SKM-1 (cell line): Measurements from ENCODE around the gene NOS1.
"Not testable (repeated sequence)": the region's sequence is repeated elsewhere in the genome, so short reads cannot be mapped to it uniquely, and the experiment has no call there.

Experiments
- DNase-seq: peaks from one replicate; lab custom pipeline; 2025; ENCODE audit not compliant: unreplicated experiment; lab: John Stamatoyannopoulos, UW

Gene NOS1

DNA sequence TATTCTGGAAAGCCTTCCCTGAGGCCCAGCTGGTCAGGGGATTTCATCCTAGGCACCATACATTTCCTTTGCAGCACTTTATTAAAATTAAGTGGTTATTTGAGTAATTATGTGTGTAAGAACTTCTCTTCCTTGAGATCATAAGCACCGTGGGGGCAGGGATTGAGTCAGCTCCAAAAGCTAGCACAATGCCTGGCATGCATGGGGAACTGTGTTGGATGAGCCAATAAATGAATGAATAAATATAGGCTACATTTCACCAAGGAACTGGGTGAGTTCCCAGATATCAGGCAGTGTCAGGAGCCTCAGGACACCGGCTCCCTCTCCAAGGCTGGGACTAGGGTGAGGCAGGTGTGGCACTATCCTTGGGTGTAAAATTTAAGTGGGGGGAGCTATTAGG lies 88.3 kb downstream of the NOS1 start:
- DNase-seq, result no peak

DNA sequence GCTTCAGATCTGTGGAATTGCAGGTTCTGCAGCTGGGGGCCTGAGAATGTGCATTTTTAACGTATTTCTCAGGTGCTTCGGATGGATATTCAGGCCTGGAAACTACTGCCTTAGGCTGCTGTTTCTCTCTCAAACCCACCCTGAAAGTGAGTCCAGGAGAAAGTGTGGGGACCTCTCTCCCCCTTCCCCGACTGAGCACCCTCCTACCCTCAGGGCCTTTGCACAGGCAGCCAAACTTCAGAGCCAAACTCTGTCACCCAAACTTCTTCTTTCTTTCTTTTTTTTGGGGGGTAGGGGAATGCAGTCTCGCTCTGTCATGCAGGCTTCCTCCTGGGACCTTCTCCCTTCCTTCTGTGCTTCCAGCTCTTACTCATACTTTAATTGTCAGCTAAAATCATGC lies 88.7 kb downstream of the NOS1 start:
- DNase-seq, result no peak

GRCh38 chr12:117262749-117263148 lies 98.7 kb downstream of the NOS1 start:
- DNase-seq, result no peak

GRCh38 chr12:117261247-117261646 lies 100.2 kb downstream of the NOS1 start:
- DNase-seq, result no peak

DNA sequence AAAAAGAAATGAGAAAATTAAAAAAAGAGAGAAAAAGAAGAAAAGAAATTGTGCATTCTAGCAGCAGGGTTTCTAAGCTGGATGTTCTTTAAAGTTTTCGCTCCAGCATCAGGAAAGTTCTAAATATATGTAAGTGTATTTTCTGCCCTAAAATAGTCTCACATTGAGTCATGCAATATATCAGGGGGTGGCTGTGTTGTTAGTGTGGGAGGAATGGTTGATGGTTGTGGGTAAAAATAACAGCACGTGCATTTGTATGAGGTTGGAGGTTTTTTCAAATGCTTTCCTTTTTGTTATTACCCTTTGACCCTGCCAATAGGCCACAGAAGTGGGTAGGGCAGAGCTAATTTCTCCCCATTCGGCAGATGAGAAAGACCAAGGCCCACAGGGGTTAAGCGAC lies 106.0 kb downstream of the NOS1 start:
- no peak for DNase-seq

GRCh38 chr12:117243488-117243887 lies 117.9 kb downstream of the NOS1 start:
- DNase-seq, result no peak

- no peak for DNase-seq
These were observed 119.7 kb downstream of the NOS1 start for GRCh38 chr12:117241697-117242096.

DNA sequence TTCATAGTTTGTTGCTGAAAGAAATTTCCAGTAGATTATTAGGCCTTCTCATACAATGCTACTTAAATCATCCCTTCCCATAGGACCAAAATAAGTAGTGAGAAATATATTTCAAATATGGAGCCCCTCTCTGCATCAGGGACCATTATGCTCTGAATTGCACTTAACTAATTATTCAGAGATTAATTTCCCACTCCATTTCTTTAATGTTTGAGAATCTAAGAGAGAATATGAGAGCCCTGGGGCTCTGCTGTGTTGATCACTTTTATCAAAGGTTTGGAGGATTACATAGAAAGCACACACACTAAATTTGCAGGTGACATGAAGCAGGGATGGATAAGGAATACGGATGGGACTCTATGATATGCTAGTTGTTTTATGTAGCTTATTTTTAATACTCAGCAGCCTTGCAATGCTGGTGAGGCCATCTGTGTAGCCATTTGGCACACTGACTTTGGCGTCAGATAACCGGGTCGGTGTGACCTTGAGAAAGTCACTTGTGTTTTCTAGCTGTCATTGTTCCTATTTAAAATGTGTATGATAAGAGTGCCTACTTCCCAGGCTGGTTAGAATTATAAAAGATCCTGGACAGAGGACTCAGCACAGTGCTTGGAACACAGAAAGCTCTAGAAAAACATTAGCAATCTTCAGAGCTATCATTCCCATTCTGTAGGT lies 121.2 kb downstream of the NOS1 start:
- no peak for DNase-seq

- DNase-seq, result no peak
These were observed 124.9 kb downstream of the NOS1 start for GRCh38 chr12:117236456-117237001.

DNA sequence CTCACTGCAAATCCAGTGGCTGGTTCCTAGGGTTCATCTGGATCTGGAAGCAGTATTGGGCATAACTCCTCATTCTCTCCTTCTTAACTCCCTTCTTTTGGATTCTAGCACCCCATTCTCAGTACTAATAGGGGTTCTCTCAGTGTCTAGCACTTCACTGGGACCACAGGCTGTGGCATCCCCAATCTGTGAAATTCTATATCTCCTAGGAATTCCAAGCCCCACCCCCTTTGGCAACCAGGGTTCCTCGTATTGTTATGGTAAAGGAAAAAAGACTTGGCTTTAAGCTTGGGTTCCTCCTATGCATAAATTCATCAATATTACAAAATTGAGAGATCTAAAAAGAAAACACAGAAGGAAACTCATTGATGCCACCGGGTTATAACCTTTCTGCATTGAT lies 126.2 kb downstream of the NOS1 start:
- DNase-seq, result no peak

GRCh38 chr12:117234441-117234840 lies 127.0 kb downstream of the NOS1 start:
- DNase-seq, result no peak

- DNase-seq, result no peak
These were observed 129.7 kb downstream of the NOS1 start for GRCh38 chr12:117231750-117232149.

DNA sequence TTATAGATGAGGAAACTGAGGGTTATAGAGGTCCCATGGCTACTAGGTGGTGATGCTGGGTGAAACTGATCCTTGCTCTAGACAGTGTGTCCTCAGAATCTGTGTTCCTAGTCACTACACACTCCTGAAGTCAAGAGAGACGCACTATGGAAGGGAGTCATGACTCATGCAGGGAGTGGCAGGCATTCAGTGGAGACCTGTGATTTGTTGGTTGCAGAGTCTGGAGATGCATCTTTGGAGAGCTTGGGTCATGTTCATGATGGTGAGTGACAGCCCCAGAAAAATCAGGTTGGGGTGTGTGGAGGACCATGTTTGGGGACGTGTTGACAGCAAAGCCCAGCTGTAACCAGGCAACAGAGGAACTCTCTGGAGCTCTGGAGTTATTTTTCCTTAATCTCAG lies 133.2 kb downstream of the NOS1 start:
- DNase-seq, result no peak

DNA sequence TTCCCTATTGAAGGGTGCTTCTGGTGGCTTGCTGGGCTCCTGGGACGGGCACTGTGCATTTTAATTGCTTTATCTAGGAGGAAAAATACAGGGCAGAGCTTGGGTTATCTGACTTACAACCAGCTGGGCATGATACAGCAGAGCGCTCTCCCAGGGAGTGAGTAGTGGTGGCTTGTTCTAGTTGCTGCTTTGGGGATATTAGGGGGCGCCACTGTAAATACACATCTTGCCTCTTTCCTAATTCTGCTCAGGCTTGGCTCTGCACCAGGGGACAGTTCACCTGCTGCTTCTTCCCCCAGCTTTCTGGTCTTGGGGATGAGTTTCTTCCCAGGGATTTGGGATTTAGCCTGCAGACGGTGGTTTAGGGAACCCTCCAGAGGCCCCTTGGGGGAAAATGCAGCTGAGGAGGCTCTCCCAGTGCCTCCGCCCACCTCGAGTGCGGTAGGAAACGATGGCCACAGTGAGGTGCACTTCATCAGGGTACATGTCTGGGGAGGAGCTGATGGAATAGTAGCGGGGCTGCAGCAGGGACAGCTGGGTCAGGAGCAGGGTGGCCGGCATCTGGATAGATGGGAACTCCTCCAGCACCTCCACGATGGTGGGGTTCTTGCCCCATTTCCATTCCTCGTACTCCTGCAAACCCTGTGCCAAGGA lies 134.3 kb downstream of the NOS1 start:
- no peak for DNase-seq

DNA sequence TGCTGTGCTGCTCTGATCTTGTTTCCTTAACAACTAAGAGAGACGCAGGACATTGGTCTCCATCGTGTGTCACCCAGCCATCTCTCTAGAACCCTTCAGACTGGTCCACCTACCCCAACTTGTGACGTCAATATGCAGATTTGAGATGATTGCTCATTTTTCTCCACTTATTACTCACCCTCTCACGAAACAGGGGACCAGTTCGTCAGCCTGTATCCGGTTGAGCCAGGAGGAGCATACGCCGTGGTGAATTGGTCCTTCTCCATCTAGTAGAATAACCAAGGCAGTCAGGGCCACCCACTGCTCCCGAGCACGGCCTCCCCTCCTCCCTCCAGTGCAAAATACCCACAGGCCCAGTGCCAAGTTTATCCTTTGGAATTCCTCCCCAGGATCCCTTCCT lies 134.9 kb downstream of the NOS1 start:
- DNase-seq, result no peak

- DNase-seq, result no peak
These were observed 136.2 kb downstream of the NOS1 start for GRCh38 chr12:117225179-117225578.

DNA sequence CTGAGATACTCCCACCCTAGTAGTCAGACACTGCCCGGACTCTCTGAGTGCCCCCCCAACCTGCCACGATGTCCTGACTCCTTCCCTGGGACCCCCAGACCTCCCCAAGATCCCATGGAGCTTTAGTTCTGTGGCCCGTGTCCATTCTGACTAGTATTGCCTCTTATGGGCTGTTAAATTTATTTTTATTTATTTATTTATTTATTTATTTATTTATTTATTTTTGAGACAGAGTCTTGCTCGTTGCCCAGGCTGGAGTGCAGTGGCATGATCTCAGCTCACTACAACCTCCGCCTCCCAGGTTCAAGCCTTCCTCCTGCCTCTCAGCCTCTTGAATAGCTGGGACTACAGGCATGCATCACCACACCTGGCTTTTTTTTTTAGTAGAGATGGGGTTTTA lies 140.5 kb downstream of the NOS1 start:
- not testable (repeated sequence) for DNase-seq

DNA sequence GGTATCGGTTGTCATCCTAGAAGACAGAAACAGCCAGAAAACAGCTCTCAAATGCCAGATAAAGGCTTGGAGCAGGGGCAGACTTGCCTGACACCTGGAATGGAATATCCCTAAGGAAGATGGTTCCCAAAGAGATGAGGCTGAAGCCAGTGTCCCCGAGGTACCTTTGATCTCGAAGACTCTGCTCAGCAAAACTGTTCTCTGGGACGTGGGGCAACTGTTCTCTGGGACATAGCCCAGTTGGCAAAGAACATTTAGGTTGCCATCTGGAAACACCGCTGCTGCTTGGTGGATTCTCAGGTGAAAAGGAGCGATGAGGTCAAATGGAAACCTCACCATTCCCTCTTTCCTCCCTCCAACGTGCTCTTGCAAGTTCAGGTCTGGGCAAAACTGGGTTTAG lies 143.3 kb downstream of the NOS1 start:
- no peak for DNase-seq

GRCh38 chr12:117216686-117217085 lies 144.7 kb downstream of the NOS1 start:
- no peak for DNase-seq

- no peak for DNase-seq
These were observed 146.6 kb downstream of the NOS1 start for GRCh38 chr12:117214797-117215196.

DNA sequence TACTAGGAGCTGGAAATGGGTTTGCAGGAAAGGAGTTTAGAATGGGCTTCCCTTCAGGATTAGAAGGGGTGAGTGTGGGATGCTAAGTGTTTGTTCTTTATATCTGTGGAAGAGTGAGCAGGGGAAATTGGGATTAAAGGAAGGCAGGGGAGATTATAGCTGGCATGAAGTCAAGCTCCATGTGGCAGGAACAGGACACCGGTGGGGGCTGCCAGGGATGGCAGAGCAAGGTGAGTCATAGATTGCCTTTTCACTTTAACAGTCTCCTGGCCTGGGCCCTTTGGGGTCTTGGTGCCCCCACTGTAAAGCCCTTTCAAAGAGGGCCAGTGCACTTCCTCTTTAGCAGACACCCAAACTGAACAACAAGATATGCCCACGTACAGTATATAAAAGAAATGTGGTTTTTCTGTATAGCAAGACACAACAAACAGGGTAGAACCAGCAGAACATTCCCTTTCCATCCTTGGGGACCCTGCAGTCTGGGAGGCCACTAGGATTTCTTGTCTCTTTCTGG lies 148.1 kb downstream of the NOS1 start:
- no peak for DNase-seq

- no peak for DNase-seq
These were observed 148.7 kb downstream of the NOS1 start for GRCh38 chr12:117212563-117213190.
